Measurements from ENCODE around the gene FYN.

FYN gene

DNA sequence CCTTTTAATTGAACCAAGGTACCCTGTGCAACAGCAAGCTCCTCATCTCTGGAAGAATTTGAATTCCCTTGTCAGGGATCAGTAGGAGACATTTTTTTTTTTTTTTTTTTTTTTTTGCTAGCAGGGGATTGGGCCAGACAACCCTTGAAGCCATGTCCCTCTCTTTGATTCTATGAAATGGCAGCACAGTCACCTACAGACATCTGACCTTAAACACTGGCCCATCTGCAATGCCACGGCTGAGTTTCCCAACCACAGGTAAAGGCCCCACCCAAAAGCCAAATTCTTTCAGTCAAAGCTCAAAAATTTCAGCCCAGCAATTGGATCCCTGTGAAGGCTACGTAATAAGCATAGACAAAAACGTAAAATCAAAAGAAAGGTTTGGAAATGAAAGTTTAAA, 94.2 kb downstream of the FYN start:
- no peak for DNase-seq (ENCODE audit: low read depth)
- no peak overlapping the region for H3K4me3 ChIP-seq (ENCODE audit: low read depth, low read length)

DNA sequence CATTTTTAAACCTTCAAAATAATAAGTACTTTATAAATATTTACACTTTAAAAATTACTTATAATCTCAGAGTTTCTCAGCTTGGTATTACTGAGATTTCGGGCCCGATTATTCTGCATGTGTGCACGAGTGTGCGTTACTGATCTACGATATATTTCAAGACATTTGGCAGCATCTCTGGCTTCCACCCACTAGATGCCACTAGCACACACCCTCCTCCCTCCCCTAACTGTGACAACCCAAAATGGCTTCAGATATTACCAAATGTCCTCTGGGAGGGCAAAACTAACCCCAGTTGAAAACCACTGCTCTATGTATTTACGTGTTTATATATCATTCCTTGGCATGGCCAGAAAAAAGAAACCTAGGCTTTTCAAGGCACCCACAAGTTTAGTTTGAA, 95.9 kb downstream of the FYN start:
- no peak for DNase-seq (ENCODE audit: low read depth)
- H3K4me3 ChIP-seq (ENCODE audit: low read depth, low read length): no peak overlapping the region

DNA sequence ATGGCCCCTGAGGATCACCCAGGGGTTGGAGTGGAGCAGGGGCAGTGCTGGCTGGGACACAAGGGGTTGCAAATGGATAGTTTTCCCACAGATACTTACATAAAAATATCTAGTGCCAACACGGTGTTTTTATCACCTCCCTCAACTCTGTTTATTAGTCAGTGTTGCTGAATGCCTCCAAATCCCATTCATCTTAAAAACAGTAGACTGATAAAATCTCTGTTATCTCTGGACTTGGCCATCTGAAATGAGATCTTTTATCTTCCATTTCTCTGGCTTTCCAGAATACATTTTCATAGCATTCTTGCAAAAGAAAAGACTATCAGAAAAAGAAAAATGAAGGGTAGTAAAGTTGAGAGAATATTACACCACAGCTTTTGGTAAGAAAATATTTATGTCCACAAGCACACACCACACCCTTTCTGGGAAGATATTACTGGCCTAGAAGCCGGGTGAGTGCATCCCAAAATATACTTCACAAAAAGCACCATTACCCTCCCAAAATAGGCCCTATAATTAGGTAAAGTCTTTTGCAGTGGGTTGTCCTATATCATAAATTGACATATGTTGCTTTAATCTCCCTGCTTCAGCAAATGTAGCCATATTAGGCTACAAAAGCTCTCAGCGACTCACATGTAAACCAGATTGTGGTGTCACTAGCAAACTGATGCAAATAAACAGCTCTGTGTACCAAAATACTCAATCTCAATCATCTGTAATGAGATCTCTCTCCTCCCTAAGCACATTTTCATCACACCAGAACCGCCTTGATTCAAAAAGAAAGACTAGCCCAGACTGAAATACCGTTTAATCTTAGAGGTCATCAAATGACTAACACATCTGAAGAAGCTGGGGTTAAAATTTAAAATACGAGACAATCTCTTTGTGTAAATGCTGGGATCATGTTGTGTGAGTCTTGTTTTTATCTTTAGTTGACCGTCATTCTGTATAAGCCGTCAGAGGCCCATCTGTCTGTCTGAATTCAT, 96.7 kb downstream of the FYN start:
- no peak overlapping the region for H3K4me3 ChIP-seq (ENCODE audit: low read depth, low read length)
- DNase-seq (ENCODE audit: low read depth): no peak

DNA sequence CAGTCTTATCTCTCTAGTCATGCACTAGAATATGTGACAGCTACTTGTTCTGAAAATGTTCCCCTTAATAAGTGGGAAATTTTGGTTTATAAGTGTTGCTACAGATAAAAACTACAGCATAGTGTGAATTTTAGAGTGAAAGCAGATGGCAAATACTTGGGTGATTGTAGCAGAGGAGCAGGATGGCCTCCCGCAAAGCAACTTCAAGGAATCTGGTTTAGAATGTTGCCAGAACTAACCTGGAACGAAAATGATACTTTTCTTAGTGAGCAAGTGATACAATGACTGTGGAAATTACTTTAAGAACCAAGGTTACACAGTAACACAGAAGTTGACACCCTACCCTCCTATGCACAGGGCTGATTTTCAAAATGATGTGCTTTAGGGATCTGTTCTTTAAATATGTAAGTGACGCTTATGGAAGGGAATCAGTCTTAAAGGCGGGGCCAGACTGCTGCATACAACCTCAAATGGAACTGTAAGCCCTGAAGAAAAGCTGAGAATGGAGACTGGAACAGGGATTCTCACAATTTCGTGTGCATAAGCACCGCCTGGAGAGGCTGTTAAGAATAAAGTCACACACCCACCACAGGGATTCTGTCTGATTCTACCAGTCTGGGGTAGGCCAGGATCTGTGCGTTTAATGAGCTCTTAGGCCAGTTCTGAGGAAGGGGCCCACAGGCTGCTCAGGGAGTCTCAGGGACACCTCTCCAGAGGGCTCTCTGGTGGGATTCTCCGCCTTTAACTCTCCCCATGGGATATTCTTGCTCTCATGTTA, 97.9 kb downstream of the FYN start:
- no peak for DNase-seq (ENCODE audit: low read depth)
- H3K4me3 ChIP-seq (ENCODE audit: low read depth, low read length): no peak overlapping the region

DNA sequence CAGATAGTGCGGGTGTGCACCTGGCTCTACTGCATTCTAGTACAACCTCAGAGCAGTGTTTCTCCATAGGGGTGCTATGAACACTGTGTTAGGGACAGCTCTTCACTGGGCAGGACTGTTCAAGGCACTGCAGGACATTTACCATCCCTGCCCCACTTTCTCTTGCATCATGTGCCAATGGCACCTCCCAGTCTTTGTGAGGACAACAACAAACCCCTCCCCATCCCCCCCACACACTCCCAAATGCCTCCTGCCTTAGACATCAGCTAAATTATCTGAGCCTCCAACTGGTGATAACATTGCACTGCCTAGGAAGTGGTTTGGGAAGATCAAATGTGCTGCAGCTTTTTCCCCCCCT, 98.9 kb downstream of the FYN start:
- DNase-seq (ENCODE audit: low read depth): no peak
- no peak overlapping the region for H3K4me3 ChIP-seq (ENCODE audit: low read depth, low read length)

DNA sequence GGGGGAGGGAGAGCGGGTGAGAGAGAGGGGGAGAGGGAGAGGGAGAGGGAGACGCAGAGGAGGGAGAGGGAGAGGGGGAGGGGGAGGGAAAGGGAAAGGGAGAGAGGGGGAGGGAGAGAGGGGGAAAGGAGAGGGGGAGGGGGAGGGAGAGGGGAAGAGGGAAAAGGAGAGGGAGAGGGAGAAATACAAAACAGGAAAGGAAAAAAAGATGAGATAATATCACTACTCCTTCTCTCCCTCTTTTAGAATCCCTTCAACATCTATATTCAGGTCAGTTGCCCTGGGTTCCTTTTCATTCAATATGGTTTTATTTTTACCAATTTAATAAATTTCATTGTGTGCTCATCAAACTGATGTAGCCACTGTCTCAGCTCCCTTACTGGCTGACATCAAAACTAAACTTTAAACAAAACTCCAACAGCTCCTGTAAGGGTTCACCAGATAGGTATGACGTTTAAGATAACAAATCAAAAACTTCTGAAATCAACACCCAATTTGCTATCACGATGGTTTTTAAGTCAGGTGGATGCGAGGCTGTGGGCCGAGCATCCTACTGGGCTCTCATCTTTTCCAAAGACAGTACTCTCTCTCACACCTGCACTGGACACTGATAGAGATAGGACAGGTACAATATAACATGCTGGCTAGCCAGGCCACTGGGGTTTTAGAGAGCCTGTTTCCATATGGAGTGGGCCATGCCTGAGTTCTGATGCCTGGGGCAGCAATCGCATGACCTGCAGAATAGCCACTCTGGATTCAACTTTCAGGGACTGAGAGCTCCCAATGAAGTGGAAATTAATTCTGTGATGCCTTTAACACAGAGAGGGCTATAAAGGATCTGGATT, 99.5 kb downstream of the FYN start:
- no peak for DNase-seq (ENCODE audit: low read depth)
- H3K4me3 ChIP-seq (ENCODE audit: low read depth, low read length): no peak overlapping the region

DNA sequence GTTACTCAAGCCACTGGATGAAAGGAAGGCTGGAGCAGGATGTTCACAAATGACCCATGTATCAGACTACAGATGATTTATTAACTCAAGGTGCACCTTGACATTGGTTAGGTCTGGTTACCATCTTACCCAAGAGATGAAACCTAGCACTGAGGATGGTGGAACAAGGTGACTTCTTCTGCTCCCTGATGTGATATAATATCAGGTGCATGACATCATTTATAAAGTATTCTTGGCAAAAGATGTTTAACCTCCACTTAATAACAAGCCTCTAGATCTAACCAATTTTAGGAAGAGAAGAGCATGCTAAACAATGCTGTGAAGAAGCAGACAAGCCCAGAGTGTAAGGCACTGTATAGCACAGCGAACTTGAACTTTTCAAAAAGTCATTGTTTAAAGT, 100.9 kb downstream of the FYN start:
- H3K4me3 ChIP-seq (ENCODE audit: low read depth, low read length): no peak overlapping the region

DNA sequence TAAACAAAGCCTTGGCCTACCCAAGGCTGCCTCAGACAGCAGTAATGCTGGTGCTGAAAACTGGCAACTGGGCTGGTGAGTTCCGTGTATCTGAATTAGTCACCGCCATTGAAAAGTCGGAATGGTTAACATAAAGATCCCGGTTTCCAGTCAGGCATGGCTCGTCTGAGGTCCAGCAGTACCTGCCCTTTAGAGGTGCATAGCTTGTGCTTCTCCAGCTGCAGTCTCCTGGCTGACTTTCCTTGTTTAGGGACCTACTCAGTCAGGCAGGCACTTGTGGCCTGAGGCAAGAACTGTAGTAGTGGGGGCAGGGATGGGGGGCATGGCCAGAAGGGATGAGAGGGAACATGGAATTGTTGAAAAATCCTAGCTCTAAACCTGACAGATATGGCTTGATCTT, 101.6 kb downstream of the FYN start:
- no peak for DNase-seq (ENCODE audit: low read depth)
- no peak overlapping the region for H3K4me3 ChIP-seq (ENCODE audit: low read depth, low read length)

More for the DNA sequence above, 100.9 kb downstream of the FYN start:
- DNase-seq (ENCODE audit: low read depth): no peak

DNA sequence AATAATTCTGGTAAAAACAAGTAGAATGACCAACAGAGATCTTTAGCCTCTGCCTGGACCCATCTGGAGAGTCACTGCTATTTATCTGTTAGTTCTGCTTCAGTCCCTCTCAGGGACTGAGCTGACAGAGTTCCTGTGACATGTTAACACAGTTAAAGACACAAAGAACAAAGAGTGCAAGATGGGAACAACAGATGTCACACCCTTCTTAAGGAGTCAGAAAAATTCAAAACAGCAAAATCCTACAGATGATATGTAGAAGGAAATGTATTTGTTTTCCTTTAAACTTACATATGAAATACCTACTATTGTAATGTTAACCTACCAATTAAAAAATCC, 102.2 kb downstream of the FYN start:
- no peak overlapping the region for H3K4me3 ChIP-seq (ENCODE audit: low read depth, low read length)
- DNase-seq (ENCODE audit: low read depth): no peak

DNA sequence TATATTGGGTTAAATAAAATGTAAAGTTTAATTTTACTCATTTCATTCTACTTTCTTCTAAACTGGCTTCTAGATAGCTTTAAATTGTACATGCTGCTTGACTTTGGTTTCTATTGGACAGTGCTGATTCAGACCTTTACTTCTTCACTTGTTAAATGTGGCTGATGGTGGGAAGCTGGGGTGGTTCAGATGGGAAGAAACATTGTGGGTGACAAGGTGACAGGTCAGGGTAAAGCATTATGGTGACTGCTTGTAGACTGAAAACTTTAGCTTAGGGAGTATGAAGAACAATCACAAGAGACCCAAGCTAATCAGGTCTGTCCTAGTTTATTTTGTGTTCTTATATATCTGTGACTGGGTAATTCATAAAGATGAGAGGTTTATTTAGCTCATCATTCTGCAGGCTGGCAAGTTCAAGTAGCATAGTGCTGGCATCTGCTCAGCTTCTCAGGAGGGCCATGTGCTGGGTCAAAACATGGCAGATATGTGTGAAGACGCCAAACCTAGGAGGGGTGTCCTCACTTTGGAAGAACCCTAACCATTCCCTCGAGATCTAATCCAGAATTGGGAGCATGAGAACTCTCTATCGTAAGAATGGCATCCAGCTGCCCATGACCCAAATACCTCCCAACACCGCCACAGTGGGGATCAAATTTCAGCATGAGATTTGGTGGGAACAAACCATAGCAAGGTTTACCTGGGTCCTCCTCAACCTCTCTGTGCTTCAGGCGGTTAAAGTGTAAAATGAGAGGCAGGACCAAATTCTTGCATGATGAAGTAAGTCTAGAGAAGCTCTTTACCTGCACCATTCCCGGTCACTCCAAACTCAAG, 102.8 kb downstream of the FYN start:
- no peak overlapping the region for H3K4me3 ChIP-seq (ENCODE audit: low read depth, low read length)
- DNase-seq (ENCODE audit: low read depth): no peak

DNA sequence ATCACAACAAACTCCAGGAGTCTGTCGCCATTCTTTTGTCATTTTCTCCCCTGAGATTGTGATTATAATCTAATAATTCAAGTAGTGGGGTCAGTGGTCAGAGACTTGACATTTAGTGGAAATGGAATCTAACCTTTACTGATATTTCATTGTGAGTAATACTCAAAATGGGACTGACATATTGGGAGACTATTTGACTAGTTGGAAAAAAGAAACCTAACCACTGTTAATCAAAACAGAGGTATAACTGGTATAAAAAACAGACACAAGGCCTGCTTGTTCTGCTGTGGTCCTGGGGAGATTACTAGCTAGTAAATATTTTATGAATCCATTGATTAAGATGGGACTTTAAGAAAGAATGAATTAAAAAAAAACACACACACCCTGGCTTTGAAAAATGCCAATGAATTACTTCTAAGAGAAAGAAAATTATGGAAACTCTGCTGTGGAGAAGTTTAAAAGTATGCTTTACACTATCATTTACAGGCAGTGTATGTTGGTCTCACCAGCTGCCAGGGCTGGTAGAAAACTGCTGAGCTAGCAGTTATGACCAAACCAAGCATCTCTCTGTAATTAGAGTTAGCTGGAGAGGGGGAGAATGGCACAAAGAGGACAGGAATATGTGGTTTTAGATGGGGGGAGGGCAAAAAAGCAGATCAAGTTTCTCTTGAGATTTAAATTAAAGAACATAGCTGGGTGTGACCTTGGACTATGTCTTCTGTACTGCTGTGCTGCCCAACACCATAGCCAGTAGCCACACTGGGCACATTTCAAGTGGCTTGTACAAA, 103.7 kb downstream of the FYN start:
- H3K4me3 ChIP-seq (ENCODE audit: low read depth, low read length): no peak overlapping the region
- DNase-seq (ENCODE audit: low read depth): no peak

DNA sequence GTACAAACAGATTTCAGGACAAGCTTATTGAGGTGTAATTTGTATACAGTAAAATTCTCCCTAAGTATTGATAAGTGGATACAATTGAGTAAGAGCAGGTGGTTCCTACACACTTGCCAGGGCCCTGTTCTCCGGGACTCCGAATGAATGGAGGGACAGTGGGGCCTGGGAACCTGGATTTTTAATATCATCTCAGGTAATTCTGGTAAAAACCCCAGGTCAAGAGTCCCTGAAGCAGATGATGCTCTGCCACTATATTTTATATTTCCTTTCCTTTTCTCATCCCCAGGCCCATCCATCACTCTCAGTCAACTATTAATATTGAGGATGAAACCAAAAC, 104.9 kb downstream of the FYN start:
- H3K4me3 ChIP-seq (ENCODE audit: low read depth, low read length): no peak overlapping the region
- DNase-seq (ENCODE audit: low read depth): no peak

DNA sequence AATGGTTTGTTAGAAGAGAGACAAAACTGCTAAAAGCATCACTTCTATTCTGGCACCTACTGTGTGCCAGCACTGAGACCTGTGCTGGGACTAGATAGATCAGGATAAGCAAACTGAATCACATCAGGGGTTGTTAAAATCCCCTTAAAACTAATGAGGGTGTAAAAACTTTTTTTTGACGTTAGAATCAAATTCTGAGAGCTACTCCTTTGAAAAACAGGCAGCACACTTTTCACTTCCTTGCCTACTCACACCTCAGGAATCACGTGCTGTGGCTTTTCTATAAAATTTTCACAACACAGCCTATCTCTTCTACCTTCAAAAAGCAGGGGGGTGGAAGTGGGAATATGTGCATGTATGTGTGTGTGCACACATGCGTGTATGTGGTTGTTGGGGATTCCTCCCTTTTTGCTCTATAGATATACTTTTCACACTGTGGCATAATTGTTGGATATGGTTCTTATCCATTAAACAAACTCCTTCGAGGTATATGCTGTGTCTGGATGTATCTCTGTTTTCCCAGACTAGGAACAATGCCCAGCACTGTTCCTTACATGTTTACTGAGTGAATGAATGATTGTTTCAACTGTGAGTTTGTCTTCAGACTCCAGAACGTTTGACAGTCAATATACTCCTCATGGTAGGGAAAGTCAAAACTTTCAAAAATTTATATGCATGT, 105.4 kb downstream of the FYN start:
- DNase-seq (ENCODE audit: low read depth): no peak

DNA sequence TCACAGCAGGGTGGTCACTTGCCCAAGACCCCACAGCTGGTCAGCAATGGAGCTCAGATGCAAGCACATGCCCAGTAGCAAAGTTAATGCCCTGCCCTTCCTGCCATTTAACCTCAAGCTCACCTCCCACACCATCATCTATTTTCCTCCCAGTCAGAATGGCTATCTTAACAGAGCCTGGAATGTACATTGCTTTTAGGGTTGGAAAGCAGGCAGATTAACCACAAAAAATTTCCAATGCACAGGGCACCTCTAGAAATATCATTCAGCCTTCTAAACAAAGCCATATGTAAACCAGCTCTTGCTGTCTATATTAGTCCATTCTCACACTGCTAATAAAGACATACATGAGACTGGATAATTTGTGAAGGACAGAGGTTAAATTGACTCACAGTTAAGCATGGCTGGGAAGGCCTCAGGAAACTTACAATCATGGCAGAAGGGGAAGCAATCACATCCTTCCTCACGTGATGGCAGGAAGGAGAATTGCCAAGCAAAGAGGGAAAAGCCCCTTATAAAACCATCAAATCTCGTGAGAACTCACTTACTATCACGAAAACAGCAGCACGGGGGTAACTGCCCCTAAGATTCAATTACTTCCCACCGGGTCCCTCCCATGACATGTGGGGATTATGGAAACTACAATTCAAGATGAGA, 106.9 kb downstream of the FYN start:
- no peak for DNase-seq (ENCODE audit: low read depth)
- H3K4me3 ChIP-seq (ENCODE audit: low read depth, low read length): no peak overlapping the region

More for the DNA sequence above, 105.4 kb downstream of the FYN start:
- H3K4me3 ChIP-seq (ENCODE audit: low read depth, low read length): no peak overlapping the region

DNA sequence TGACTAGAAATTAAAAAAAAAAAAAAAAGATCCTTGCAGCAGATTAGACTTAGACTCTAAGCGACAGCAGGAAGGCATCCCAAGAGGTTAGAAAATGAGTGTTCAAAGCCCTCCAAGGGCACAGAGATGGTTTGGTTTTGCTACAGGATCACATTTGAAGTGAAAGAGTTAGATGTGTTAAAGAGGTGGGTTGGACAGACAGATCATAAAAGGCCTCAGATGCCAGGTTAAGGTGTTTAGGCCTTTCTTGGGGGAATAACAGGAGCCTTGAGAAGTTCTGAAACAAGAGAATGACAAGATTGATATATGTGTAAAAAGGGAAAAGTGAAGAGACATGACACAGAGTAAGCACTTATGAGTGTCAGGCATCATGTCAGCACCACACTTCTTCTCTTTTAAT, 107.5 kb downstream of the FYN start:
- H3K4me3 ChIP-seq (ENCODE audit: low read depth, low read length): no peak overlapping the region

DNA sequence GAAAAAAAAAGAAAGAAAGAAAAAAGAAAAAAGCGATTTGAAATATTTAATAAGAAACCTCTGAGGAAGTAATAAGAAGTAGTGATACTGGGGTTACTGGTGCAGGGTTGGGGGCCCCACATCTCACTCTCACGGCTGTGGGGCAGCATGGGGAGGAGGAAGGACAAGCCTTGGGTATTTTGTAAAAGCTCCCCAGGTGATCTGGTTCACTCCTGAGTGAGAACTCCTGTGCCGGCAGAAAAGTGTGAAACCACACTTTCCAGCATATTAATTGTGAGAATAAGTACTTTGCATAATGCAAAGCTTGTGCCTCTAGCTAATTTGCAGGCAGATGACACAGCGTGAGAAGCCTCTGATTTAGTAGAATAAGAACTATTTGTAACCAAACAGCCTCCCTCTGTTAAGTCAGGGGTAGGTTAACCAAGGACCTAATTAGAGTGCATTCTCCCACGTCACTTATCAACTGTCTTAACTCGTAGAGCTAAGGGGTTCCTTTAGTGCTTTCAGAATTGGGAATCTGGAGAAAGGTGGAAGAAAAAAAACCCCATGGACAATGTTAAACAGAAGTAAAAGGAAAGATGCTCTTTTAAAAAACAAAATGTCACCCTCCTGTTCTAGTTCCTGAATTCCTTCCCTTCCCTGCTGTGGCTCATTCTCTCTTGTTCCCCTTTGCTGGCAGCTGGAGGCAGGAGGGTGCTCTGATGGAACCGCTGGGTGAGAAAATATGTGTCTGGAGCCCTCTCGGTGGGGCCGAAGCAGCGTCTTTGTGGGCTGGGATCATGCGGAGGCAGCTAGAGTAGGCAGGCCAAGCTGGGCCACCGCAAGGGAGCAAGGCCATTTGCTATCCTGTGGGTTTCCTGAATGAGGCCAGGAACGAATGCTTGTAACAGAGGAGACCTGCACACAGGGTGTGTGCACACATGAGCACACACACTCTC, 108.7 kb downstream of the FYN start:
- H3K4me3 ChIP-seq (ENCODE audit: low read depth, low read length): no peak overlapping the region
- no peak for DNase-seq (ENCODE audit: low read depth)

More for the DNA sequence above, 107.5 kb downstream of the FYN start:
- DNase-seq (ENCODE audit: low read depth): no peak

Data from skeletal muscle cell (primary cell).